ENCODE data around the gene PPP4C.

The PPP4C gene

DNA sequence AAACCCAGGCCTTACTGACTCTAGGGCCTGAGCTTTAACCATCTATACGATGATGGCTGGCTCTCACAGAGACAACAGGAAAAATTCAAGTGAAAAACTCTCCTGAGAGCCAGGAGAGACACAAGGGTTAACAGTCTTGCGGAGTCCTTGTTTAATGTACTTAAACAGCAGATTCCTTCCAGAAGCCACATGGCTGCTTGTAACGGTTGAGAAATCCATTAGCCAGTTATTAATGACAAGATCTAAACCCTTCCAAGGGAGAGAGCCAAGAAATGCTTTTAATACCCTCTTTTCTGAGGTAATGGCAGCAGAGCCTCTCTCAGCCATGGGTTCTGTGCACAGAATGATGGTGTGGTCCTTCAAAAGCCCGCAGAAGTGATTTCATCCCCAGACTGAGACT lies 15.4 kb upstream of the PPP4C start:
- no peak for DNase-seq

DNA sequence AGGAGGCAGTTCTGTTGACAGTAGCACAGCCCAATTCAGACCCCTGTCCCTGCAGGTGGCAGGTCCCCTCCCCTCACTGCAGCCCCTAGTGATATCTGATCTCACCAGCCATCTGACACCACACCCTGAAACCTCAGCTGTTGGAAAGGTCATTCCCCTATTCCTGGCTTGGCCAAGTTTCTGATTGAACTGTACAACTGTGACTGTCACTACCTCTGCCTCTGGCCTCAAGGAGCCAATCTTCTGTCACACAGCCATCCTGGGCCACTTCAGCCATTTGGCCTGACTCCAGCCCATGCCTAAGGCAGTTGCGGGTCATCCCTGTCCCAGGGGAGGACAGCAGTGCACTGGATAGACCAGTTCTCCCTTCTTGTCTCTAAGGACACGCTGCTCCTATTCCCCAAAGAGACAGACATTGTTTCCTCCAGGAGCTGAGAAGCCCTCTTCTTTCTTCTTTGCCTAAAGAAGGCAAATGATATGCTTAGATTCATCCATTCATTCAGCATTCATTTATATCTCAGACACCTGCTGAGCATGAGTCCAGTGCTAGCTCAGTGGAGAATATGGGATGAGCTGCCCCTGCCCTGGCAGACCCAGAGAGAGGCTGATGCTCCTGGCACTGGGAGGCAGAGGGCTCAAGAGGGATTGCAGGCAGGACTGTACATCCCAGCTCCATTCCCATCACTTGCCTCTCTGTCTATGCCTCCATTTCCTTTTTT lies 14.8 kb upstream of the PPP4C start:
- DNase-seq = no peak

DNA sequence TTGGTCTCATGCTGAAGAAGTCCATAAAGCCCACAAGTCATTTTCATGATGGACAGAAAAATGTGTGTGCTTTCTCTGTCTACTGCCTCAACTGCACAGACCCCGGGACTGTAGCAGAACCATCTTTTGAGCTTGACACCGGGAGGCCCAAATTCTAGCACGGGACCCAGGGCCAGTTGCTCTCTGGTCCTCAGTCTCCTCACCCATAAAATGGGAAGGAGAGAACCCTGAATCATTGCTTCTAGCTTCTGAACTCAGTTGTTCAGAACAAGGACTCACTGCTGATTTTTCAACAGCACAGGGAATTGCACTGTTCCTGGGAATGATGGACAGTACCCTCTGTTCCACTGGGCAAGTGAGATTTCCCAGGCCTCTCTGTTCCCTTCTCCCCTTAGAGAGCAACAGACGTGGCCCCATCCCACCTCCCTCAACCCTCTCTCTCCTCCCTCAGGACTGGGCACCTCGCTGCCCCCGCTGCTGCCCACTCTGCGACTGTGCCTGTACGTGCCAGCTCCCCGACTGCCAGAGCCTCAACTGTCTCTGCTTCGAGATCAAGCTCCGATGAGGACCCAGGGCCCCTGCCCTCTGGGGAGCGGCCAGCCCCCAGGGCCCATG lies 12.4 kb upstream of the PPP4C start:
- no peak for DNase-seq

DNA sequence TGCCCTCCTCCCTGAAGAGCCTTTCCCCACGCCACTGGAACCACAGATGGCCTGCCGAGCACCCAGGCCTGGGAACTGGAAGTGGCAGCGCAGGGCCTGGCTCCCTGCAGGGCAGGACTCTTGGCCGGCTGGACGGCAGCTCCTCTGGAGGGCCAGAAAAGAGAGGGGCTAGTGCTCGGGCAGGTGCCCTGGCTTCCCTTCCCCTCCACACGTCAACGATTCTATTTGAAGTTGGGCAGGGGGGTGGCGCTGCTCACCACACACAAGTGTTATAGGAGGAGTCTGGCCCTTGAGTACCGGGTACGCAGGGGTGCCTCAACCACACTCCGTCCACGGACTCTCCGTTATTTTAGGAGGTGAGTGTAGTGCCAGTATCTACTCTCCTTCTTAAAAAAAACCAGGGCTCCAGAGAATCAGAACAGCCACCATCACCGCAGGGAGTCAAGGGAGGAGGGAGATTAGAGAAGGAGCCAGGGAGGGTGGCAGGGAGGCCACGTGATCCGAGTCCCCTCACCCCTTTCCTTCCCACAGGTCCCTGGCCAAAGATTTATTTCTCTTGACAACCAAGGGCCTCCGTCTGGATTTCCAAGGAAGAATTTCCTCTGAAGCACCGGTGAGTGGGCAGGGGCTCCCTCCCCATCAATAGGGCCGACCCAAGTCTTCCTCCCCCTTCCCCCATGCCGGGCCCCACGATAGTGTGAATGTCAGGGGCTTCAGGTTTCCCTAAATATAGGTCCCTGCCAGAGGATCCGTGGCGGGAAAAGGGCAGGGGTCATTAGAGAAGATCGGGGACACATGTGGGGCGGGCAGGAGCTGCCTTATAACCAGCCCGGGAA lies 11.7 kb upstream of the PPP4C start:
- DNase-seq = peak; percentile 79

DNA sequence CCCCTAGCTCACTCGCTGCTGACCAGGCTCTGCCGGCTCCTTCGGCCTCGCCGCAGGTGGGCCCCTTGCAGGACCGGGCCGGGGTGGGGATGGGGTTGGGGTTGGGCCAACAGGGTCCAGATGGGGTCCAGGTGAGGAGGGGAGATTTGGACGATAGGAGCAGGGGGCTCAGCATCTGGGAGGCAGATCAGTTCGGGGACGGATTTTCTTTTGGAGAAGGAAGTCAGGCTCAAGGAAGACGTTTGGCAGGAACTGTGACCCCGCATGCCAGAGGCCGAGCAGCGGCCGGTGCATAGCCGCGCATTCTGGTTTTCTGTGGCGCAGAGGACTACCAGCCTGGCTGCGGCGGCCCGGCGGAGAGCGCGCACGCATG lies 11.1 kb upstream of the PPP4C start:
- no peak for DNase-seq

DNA sequence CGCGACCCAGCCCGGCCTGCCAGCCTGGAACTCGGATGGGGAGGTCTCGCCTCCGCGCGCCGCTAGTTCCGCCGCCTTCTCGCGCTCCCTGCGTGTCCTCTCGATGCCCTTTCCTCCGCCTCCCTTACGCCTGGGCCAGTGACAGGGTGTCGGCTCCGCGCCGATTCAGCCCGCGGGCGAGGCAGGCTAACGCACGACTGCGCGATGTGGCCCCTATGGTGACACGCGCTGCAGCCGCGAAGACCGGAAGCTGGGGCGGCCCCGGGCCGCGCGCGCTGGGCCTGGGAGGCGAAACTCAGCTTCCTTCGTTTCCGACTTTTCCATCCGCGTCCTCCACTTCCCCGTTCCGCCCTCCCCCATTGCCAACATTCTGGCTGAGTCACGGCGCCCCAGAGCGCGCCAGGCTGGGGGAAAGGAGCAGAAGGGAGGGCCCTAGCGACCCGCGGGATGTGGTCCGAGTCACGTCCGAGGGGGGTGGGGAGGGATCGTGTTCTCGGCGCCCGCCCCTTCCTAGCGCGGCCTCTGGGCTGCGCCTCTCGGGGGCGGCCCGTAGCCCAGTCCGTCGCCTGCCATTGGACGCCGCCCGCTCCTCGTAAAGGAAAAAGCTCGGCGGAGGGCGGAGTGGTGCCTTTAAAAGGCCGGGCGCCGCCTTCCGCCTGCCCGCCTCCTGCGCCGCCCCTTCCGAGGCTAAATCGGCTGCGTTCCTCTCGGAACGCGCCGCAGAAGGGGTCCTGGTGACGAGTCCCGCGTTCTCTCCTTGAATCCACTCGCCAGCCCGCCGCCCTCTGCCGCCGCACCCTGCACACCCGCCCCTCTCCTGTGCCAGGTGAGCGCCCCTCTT lies 10.5 kb upstream of the PPP4C start, which contains the start of gene ALDOA:
Gene ALDOA, plus strand, starts transcription at position 659 of the 841 bp plus-strand sequence. CDS start 1,138 bp downstream, outside the sequence.
- peak; percentile 94 for DNase-seq

DNA sequence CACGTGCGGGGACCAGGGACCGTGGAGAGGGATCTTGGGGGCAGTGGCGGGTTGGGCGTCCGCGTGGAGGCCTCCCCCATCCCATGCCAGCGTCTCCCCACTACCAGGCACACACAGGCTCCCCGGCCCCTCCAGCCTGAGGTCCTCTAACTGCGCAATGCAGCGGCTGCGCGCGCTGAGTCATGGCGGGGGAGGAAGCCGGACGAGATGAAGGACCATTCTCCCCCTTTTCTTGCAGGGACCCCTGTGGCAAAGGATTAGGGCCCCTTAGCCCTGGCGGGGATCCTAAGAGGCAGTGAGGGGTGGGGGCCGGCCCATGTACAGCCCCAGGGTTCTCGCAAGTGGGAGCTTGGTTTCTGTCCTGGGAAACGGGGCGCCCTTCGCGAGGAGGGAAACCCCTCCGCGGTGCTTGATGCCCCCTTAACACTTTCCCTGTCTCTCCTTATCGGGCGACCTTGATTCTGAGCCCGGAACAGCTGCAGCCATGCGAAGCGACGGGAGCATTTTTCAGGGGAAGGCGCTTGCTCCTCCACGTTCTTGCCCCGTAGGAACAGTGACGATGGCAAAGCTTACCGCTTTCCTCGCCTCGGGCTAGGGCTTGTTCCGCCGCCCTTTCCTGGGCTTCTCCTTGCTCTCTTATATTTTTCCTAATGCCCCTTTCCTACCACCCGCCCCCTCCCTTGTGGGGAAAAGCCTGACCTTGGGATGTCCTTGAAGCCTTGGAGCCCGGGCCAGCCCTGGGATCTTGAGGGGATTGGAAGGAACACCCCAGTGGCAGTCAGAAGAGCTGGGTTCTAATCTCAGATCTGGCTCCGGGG lies 9.6 kb upstream of the PPP4C start:
- no peak for DNase-seq

DNA sequence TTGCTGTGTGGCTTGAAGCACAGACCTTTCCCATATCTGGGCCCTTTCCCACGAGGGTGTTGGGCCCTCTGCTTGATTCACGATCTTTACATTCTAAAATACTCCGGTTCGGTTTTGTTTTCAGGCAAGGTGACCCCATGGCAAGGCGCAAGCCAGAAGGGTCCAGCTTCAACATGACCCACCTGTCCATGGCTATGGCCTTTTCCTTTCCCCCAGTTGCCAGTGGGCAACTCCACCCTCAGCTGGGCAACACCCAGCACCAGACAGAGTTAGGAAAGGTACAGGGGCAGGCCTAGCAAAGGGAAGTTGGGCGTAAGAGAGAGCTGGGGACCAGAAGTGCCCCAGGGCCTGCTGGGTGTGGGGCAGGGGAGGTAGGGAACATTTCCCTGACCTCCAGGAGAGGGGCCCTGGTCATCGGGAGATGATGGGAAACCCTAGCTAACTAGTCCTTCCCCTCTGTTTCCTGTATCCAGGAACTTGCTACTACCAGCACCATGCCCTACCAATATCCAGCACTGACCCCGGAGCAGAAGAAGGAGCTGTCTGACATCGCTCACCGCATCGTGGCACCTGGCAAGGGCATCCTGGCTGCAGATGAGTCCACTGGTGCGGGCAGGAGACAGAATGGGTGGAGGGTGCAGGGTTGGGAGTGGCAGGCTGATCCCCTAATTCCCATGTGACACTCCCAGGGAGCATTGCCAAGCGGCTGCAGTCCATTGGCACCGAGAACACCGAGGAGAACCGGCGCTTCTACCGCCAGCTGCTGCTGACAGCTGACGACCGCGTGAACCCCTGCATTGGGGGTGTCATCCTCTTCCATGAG lies 8.8 kb upstream of the PPP4C start:
- DNase-seq = no peak

DNA sequence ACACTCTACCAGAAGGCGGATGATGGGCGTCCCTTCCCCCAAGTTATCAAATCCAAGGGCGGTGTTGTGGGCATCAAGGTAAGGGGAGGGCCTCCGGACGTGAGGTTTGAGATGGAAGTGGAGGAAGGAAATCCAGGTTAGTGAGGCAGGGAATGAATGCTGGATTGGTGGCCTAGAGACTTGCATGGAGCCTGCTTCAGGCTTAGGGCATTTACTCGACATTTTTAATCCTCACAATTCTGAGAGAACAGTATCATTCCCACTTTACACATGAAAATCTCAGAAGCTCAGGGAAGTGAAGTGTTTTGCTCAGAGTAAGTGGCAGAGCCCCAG lies 8.2 kb upstream of the PPP4C start:
- DNase-seq = no peak

DNA sequence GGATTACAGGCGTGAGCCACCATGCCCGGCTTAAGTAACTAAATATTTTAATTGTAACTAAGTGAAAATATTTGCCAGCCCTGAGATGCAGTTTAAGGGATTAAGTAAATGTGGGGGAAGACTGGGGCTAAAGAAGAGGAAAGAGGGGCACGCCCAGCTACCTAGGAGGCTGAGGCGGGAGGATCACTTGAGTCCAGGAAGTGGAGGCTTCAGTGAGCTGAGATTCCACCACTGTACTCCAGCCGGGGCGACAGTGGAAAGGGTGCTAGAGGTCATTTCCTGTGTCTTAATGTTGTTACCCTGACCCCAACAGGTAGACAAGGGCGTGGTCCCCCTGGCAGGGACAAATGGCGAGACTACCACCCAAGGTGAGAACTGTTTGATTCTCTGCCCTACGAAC lies 7.5 kb upstream of the PPP4C start:
- no peak for DNase-seq

DNA sequence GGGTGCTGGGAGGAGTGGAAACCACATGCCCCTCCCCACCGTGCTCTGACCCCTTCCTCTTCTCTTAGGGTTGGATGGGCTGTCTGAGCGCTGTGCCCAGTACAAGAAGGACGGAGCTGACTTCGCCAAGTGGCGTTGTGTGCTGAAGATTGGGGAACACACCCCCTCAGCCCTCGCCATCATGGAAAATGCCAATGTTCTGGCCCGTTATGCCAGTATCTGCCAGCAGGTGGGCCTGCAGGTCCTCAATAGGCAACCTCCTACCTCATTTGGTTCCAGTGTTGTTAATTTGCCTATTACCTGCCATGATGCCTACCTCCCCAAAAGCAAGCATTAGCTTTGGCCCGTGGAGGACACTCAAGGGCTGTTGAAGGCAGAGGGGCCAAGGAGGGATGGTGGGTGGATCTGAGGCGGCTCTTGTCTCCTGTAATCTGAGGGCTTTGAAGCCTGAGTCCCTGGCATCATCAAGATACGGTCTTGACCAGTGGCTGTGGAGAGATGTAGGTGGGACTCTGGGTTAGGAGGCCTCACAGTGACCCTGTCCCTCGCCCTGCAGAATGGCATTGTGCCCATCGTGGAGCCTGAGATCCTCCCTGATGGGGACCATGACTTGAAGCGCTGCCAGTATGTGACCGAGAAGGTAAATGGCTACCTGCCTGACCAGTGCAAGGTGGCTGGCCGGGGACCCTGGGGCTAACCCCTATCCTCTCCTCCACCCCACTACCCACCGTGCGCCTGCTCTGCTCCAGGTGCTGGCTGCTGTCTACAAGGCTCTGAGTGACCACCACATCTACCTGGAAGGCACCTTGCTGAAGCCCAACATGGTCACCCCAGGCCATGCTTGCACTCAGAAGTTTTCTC lies 6.8 kb upstream of the PPP4C start:
- DNase-seq = no peak

DNA sequence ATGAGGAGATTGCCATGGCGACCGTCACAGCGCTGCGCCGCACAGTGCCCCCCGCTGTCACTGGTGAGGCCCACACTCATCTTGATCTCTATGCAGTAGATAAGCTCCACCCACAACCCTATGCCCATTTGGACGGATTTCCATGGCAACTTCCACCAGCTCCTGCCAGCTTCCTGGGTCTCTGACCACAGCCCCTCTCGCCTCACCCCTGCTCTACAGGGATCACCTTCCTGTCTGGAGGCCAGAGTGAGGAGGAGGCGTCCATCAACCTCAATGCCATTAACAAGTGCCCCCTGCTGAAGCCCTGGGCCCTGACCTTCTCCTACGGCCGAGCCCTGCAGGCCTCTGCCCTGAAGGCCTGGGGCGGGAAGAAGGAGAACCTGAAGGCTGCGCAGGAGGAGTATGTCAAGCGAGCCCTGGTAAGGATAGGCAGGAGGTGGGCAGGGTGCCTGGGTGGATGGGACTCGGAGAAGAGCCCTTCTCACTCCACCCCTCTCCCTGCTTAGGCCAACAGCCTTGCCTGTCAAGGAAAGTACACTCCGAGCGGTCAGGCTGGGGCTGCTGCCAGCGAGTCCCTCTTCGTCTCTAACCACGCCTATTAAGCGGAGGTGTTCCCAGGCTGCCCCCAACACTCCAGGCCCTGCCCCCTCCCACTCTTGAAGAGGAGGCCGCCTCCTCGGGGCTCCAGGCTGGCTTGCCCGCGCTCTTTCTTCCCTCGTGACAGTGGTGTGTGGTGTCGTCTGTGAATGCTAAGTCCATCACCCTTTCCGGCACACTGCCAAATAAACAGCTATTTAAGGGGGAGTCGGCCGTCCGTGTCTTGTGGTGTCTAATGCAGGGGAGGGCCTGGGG lies 6.0 kb upstream of the PPP4C start:
- DNase-seq = no peak

DNA sequence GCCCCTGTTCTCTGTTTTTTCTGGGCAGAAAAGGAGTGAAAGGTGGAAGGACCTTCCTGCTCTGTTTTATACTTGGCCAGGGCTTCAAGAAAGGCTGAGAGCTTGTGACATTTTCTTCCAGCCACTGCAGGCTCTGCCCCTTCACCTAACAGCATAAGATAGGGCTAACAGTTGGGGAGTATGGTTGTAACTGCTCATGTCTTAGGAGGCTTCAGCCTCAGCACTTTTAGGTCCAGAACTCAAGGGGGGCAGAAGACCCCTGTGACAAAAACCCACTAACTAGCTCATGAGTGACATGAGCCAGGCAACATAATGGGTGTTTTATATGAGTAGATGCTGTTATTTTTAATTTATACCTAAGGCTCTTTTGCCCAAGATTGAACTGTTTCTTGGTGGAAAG lies 5.3 kb upstream of the PPP4C start:
- no peak for DNase-seq

DNA sequence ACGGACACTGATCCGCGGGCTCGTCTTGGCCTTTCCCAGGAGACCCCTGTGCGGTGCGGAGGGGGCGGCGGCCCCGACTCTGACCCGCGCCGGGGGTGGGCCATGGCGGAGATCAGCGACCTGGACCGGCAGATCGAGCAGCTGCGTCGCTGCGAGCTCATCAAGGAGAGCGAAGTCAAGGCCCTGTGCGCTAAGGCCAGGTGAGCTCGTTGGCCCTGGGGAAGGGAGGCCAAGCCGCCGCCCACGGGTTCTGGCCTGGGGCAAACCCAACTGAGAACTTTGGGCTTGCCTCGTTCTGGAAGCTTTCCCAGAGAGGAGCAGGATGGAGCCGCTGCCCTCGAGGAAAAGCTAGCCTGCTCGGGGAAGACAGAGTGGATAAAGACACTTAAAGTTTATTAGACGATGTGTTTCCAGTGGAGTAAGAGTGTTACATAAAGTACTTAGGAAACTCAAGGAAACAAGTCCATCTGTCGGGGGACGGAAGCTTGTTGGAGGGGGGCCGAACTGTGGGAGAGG lies 540 bp downstream of the PPP4C start:
- DNase-seq = no peak

DNA sequence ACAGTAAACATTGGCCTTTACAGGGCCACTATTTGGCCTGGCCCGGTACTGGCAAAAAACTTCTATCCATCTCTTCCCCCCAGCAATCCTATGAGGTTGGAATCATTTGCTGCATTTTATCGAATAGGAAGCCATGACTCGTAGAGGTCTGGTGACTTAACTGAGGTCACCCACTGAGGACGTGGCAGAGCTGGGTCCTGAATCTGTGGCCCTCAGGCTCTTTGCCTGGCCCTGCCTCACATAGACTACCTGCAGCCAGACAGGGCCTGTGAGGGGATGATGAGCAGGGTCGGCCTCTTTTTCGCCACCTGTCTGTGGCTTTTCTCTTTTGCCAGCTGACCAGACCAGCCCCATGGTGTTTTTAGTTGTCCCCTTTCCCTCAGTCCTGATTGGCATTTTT lies 1.9 kb downstream of the PPP4C start:
- DNase-seq = no peak

DNA sequence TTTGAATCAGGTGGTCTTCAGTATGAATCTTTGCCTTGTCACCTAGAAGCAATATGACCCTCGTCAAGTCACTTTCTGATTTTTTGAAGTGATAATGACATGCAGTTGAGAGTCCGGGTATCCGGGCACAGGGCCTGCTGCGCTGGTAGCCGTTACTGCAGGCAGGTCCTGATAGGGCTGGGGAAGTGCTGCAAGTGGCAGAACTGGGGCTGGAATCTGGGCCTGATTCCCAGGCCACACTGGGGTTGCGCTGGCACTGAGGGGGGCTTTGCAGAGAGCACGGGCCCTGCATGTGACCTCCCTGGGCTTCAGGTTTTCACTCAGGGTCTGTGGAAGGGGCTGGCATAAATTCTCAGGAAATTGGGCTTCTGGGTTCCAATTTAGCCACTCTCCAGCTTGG lies 3.0 kb downstream of the PPP4C start:
- no peak for DNase-seq

DNA sequence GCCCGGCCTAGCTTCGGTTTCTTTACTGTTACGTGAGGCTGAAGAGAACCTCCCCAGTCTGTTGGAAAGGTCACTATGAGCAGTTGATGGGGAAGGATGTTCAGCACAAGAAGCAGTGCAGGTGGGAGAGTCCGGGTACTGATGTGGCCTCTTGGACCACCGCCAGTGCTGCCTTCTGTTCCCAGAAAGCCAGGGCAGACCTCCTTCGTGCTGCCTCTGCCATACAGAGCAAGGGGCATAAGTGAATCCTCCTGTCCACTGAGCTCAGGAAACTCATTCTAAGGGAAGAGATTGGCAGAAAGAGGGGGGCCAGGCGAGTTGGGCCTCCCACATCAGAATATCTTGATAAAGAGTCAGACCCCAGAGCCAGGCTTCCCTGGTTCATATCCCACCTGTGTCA lies 3.7 kb downstream of the PPP4C start:
- no peak for DNase-seq

DNA sequence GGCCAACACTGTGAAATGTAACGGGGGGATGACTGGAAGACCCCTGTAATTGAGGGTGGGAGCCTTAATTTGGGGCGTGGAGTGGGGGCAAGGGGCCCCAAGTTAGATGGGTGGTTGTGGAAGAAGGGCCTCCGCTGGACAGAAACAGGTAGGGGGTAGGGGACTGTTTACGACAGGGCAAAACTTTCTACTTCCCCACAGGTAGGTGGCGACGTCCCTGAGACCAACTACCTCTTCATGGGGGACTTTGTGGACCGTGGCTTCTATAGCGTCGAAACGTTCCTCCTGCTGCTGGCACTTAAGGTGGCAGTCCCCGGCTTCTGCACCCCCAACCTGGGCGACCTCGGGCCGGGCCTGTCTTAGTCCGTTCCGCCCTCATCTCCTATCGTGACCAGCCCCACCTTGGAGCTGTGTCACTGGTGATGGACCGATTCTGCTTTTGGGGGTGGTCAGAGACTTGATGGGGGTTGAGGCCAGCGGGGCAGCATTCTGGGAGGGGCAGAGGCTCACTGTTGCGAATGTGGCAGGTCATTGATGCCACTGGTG lies 6.8 kb downstream of the PPP4C start:
- DNase-seq = no peak

All from KG1 (cell line).